ENCODE data around the gene PPP1R14B.

The PPP1R14B gene

DNA sequence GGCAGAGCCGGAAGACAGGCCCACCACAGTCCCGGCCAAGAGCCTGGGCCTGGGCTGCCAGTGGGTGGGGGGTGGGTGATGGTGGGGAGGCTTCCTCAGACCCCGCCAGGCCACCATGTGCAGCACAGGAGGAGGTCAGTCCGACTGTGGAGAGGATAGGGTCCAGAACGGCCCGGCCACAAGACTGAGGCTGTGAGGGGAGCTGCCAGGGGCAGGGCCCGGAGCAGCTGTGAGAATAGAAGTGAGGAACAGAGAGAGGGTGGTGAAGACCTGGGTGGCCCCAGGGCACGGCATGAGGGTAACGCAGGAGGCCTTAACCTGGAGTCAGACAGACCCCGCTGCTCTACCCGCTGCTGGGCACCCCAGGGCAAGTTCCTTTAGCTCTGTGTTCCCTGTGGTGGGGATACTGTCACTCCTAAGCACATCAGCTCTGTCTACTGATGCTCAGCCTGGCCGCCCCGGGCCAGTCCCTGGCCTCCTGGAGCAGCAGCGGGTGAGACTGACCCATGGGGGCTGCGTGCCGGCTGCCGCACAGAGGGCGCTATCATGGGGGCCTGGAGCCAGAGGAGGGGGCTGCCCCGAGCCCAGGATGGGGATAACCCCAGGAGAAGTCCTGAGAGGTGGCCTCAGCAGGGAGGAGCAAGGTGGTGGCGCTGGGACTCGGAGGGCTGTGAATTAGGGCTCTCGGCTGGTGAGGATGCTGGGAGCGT lies 38.5 kb downstream of the PPP1R14B start:
- DNase-seq (ENCODE audit: low read depth in 1 of 2, low spot score in 1 of 2), result no peak
- Histone ChIP-seq H3K27ac (replicated peaks) (peak overlapping the region; percentile 89), H3K4me3 (replicated peaks; ENCODE audit: insufficient read depth, low read length) (peak overlapping the region; percentile 87), H3K27me3 (ENCODE audit: insufficient read depth, poor library complexity, severe bottlenecking) (no peaks in the 10 kb centered on the region)
- TF ChIP-seq GABPA (IDR thresholded peaks at IDR 0.05; ENCODE audit: low read depth), result no peak
- TF ChIP-seq, protein P1, sequence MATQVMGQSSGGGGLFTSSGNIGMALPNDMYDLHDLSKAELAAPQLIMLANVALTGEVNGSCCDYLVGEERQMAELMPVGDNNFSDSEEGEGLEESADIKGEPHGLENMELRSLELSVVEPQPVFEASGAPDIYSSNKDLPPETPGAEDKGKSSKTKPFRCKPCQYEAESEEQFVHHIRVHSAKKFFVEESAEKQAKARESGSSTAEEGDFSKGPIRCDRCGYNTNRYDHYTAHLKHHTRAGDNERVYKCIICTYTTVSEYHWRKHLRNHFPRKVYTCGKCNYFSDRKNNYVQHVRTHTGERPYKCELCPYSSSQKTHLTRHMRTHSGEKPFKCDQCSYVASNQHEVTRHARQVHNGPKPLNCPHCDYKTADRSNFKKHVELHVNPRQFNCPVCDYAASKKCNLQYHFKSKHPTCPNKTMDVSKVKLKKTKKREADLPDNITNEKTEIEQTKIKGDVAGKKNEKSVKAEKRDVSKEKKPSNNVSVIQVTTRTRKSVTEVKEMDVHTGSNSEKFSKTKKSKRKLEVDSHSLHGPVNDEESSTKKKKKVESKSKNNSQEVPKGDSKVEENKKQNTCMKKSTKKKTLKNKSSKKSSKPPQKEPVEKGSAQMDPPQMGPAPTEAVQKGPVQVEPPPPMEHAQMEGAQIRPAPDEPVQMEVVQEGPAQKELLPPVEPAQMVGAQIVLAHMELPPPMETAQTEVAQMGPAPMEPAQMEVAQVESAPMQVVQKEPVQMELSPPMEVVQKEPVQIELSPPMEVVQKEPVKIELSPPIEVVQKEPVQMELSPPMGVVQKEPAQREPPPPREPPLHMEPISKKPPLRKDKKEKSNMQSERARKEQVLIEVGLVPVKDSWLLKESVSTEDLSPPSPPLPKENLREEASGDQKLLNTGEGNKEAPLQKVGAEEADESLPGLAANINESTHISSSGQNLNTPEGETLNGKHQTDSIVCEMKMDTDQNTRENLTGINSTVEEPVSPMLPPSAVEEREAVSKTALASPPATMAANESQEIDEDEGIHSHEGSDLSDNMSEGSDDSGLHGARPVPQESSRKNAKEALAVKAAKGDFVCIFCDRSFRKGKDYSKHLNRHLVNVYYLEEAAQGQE (IDR thresholded peaks at IDR 0.05; ENCODE audit: insufficient replicate concordance, low read depth), result no peak
- TF ChIP-seq, protein P2, sequence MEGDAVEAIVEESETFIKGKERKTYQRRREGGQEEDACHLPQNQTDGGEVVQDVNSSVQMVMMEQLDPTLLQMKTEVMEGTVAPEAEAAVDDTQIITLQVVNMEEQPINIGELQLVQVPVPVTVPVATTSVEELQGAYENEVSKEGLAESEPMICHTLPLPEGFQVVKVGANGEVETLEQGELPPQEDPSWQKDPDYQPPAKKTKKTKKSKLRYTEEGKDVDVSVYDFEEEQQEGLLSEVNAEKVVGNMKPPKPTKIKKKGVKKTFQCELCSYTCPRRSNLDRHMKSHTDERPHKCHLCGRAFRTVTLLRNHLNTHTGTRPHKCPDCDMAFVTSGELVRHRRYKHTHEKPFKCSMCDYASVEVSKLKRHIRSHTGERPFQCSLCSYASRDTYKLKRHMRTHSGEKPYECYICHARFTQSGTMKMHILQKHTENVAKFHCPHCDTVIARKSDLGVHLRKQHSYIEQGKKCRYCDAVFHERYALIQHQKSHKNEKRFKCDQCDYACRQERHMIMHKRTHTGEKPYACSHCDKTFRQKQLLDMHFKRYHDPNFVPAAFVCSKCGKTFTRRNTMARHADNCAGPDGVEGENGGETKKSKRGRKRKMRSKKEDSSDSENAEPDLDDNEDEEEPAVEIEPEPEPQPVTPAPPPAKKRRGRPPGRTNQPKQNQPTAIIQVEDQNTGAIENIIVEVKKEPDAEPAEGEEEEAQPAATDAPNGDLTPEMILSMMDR (IDR thresholded peaks at IDR 0.05; ENCODE audit: insufficient read depth, low read length), result no peak
- no peak for TF ChIP-seq SPI1 (IDR thresholded peaks at IDR 0.05; ENCODE audit: borderline replicate concordance, low read depth)
- no peak; the same call in 1 of the 2 replicates for TF ChIP-seq POLR2AphosphoS5 (IDR thresholded peaks at IDR 0.05; ENCODE audit: low read depth)

- Histone ChIP-seq H3K27ac (replicated peaks) (peak overlapping the region; percentile 89), H3K27me3 (ENCODE audit: insufficient read depth, poor library complexity, severe bottlenecking) (no peaks in the 10 kb centered on the region), H3K4me3 (replicated peaks; ENCODE audit: insufficient read depth, low read length) (peak overlapping the region; percentile 87)
- TF ChIP-seq, protein P2 (IDR thresholded peaks at IDR 0.05; ENCODE audit: insufficient read depth, low read length), result no peak
- TF ChIP-seq, protein P1 (IDR thresholded peaks at IDR 0.05; ENCODE audit: insufficient replicate concordance, low read depth), result no peak
- TF ChIP-seq POLR2AphosphoS5 (IDR thresholded peaks at IDR 0.05; ENCODE audit: low read depth) (no peak; the same call in none of the 2 replicates), SPI1 (IDR thresholded peaks at IDR 0.05; ENCODE audit: borderline replicate concordance, low read depth) (peak; percentile 85), GABPA (IDR thresholded peaks at IDR 0.05; ENCODE audit: low read depth) (peak; percentile 56)
- peak; percentile 85 to 90 for DNase-seq (ENCODE audit: low read depth in 1 of 2, low spot score in 1 of 2)
Observed at GRCh38 chr11:64207256-64208085, 39.3 kb downstream of the PPP1R14B start.

GRCh38 chr11:64206457-64207255 lies 40.1 kb downstream of the PPP1R14B start, which contains the start of gene FERMT3:
FERMT3 (plus strand) TSS chr11:64206721; CDS start chr11:64207365, 644 bp downstream.
- DNase-seq (ENCODE audit: low read depth in 1 of 2, low spot score in 1 of 2), result peak; percentile 90 to 95
- H3K27ac ChIP-seq (replicated peaks), result peak within 1 kb of the TSS; percentile 89
- TF ChIP-seq, protein P1 (IDR thresholded peaks at IDR 0.05; ENCODE audit: insufficient replicate concordance, low read depth), result peak; percentile 25
- TF ChIP-seq POLR2AphosphoS5 (IDR thresholded peaks at IDR 0.05; ENCODE audit: low read depth), result peak; percentile 61; the same call in 1 of the 2 replicates
- TF ChIP-seq SPI1 (IDR thresholded peaks at IDR 0.05; ENCODE audit: borderline replicate concordance, low read depth), result peak; percentile 81; the same call in 1 of the 2 replicates
- peak; percentile 61 for TF ChIP-seq GABPA (IDR thresholded peaks at IDR 0.05; ENCODE audit: low read depth)
- TF ChIP-seq, protein P2 (IDR thresholded peaks at IDR 0.05; ENCODE audit: insufficient read depth, low read length), result no peak
- H3K27me3 ChIP-seq (ENCODE audit: insufficient read depth, poor library complexity, severe bottlenecking), result no peaks in the 10 kb centered on the region
- H3K4me3 ChIP-seq (replicated peaks; ENCODE audit: insufficient read depth, low read length), result peak within 1 kb of the TSS; percentile 87
